GM19035 (cell line): ENCODE data around the gene TMOD3.
A peak's percentile ranks its signal among the peaks of the same experiment; 100 is the strongest.
"Not testable (repeated sequence)": the region's sequence is repeated elsewhere in the genome, so short reads cannot be mapped to it uniquely, and the experiment has no call there.

Experiments
- ATAC-seq: cut with Tn5 transposase; IDR thresholded peaks from one replicate; pipeline ENCODE4 v1.9.1; 2021; ENCODE audit not compliant: unreplicated experiment

TMOD3 gene

GRCh38 chr15:51829376-51830275, at the start of gene TMOD3:
TMOD3 (plus strand) TSS chr15:51829653; CDS start chr15:51862885, 33,232 bp downstream.
- peak; percentile 87 for ATAC-seq

GRCh38 chr15:51780636-51781035, 48.8 kb upstream of the TMOD3 start:
- ATAC-seq = no peak

GRCh38 chr15:51781506-51781905, 47.9 kb upstream of the TMOD3 start:
- no peak for ATAC-seq

GRCh38 chr15:51782357-51782896, 47.0 kb upstream of the TMOD3 start:
- no peak for ATAC-seq

GRCh38 chr15:51783967-51784366, 45.5 kb upstream of the TMOD3 start:
- no peak for ATAC-seq

GRCh38 chr15:51787130-51787529, 42.3 kb upstream of the TMOD3 start:
- ATAC-seq = not testable (repeated sequence)

GRCh38 chr15:51792474-51792873, 37.0 kb upstream of the TMOD3 start:
- not testable (repeated sequence) for ATAC-seq

GRCh38 chr15:51793521-51794305, 35.7 kb upstream of the TMOD3 start:
- no peak for ATAC-seq

- ATAC-seq = no peak
Measured at GRCh38 chr15:51796847-51797401, 32.5 kb upstream of the TMOD3 start.

GRCh38 chr15:51798281-51798680, 31.2 kb upstream of the TMOD3 start:
- ATAC-seq = no peak

- no peak for ATAC-seq
Measured at GRCh38 chr15:51799282-51800252, 29.9 kb upstream of the TMOD3 start.

GRCh38 chr15:51801391-51801835, 28.0 kb upstream of the TMOD3 start:
- ATAC-seq = no peak

- no peak for ATAC-seq
Measured at GRCh38 chr15:51802593-51802992, 26.9 kb upstream of the TMOD3 start.

GRCh38 chr15:51803965-51804364, 25.5 kb upstream of the TMOD3 start:
- no peak for ATAC-seq

GRCh38 chr15:51806123-51806522, 23.3 kb upstream of the TMOD3 start:
- ATAC-seq = no peak

GRCh38 chr15:51809457-51809856, 20.0 kb upstream of the TMOD3 start:
- no peak for ATAC-seq

GRCh38 chr15:51812598-51812997, 16.9 kb upstream of the TMOD3 start:
- no peak for ATAC-seq

- ATAC-seq = no peak
Measured at GRCh38 chr15:51814606-51815005, 14.8 kb upstream of the TMOD3 start.

GRCh38 chr15:51816611-51817010, 12.8 kb upstream of the TMOD3 start:
- ATAC-seq = no peak

GRCh38 chr15:51818150-51818549, 11.3 kb upstream of the TMOD3 start:
- no peak for ATAC-seq
